SH-SY5Y (cell line): ENCODE measurements around the gene SRPRB.

Source experiments
- GATA2 ChIP-seq: IDR thresholded peaks from 2 replicates; pipeline ENCODE4 v1.6.1; 2011; ENCODE audit warnings: mild to moderate bottlenecking, low read depth, low read length
- GATA3 ChIP-seq: IDR thresholded peaks from 2 replicates; pipeline ENCODE4 v1.6.1; 2011; ENCODE audit warnings: low read depth, mild to moderate bottlenecking, low read length, moderate library complexity

GRCh38 chr3:133815386-133815785 lies 9.8 kb downstream of the SRPRB start:
- TF ChIP-seq GATA2 (no peak), GATA3 (no peak)
